Measurements from ENCODE around the gene GRAMD1A.

The GRAMD1A gene

GRCh38 chr19:35053667-35054293 lies 53.7 kb downstream of the GRAMD1A start:
- DNase-seq (ENCODE audit: low read depth, low spot score): no peak

- no peak for DNase-seq (ENCODE audit: low read depth, low spot score)
These were observed 54.5 kb downstream of the GRAMD1A start for GRCh38 chr19:35054626-35055025.

GRCh38 chr19:35055715-35056179 lies 55.6 kb downstream of the GRAMD1A start:
- no peak for DNase-seq (ENCODE audit: low read depth, low spot score)

- DNase-seq (ENCODE audit: low read depth, low spot score): no peak
These were observed 56.5 kb downstream of the GRAMD1A start for GRCh38 chr19:35056513-35057063.

GRCh38 chr19:35058370-35058769 lies 58.2 kb downstream of the GRAMD1A start:
- no peak for DNase-seq (ENCODE audit: low read depth, low spot score)

- no peak for DNase-seq (ENCODE audit: low read depth, low spot score)
These were observed 59.1 kb downstream of the GRAMD1A start for GRCh38 chr19:35059006-35059798.

GRCh38 chr19:35059799-35060091 lies 59.6 kb downstream of the GRAMD1A start:
- DNase-seq (ENCODE audit: low read depth, low spot score): no peak

- no peak for DNase-seq (ENCODE audit: low read depth, low spot score)
These were observed 60.2 kb downstream of the GRAMD1A start for GRCh38 chr19:35060160-35060855.

GRCh38 chr19:35061583-35062373 lies 61.7 kb downstream of the GRAMD1A start:
- no peak for DNase-seq (ENCODE audit: low read depth, low spot score)

- no peak for DNase-seq (ENCODE audit: low read depth, low spot score)
These were observed 62.8 kb downstream of the GRAMD1A start for GRCh38 chr19:35062942-35063341.

- DNase-seq (ENCODE audit: low read depth, low spot score): no peak
These were observed 64.1 kb downstream of the GRAMD1A start for GRCh38 chr19:35063940-35064818.

- no peak for DNase-seq (ENCODE audit: low read depth, low spot score)
These were observed 65.5 kb downstream of the GRAMD1A start for GRCh38 chr19:35065574-35065973.

GRCh38 chr19:35066121-35066520 lies 66.0 kb downstream of the GRAMD1A start:
- DNase-seq (ENCODE audit: low read depth, low spot score): no peak

- peak; percentile 65 for DNase-seq (ENCODE audit: low read depth, low spot score)
These were observed 66.8 kb downstream of the GRAMD1A start for GRCh38 chr19:35066691-35067563.

GRCh38 chr19:35068941-35069634 lies 69.0 kb downstream of the GRAMD1A start:
- no peak for DNase-seq (ENCODE audit: low read depth, low spot score)

- no peak for DNase-seq (ENCODE audit: low read depth, low spot score)
These were observed 69.6 kb downstream of the GRAMD1A start for GRCh38 chr19:35069696-35070095.

- no peak for DNase-seq (ENCODE audit: low read depth, low spot score)
These were observed 70.3 kb downstream of the GRAMD1A start for GRCh38 chr19:35070471-35070870.

GRCh38 chr19:35073516-35073915 lies 73.4 kb downstream of the GRAMD1A start:
- no peak for DNase-seq (ENCODE audit: low read depth, low spot score)

- no peak for DNase-seq (ENCODE audit: low read depth, low spot score)
These were observed 73.8 kb downstream of the GRAMD1A start for GRCh38 chr19:35073941-35074340.

Measured in smooth muscle cell of the brain vasculature (primary cell).